Activated naive CD4-positive, alpha-beta T cell treated with anti-CD3 and anti-CD28 coated beads, Interleukin-2, amount 10 ng/mL, durations not matched to agents 7 days and 5 days (primary cell): ENCODE measurements around the gene CDH23.

Experiments used
- CTCF ChIA-PET: fragments of 350-600 bp; sonication (Branson Sonifier 250); formaldehyde crosslinking; loops from one replicate; lab custom pipeline; 2021; ENCODE audit warnings: antibody characterized with exemption; lab: Charles Lee
- DNase-seq: peaks from one replicate; pipeline ENCODE4 v3.0.0-alpha.2; 2020
- H3K27ac Mint-ChIP-seq: one replicate; pipeline ENCODE4 v1.8.0; 2021; ENCODE audit warnings: mild to moderate bottlenecking, moderate library complexity, mixed read lengths
- H3K27me3 Mint-ChIP-seq: one replicate; pipeline ENCODE4 v1.8.0; 2021; ENCODE audit warnings: mild to moderate bottlenecking, mixed read lengths
- H3K36me3 Mint-ChIP-seq: one replicate; pipeline ENCODE4 v1.8.0; 2021; ENCODE audit warnings: mixed read lengths
- H3K4me1 Mint-ChIP-seq: one replicate; pipeline ENCODE4 v1.8.0; 2021; ENCODE audit warnings: mixed read lengths
- H3K4me3 Mint-ChIP-seq: one replicate; pipeline ENCODE4 v1.8.0; 2021; ENCODE audit warnings: mild to moderate bottlenecking, moderate library complexity, mixed read lengths
- H3K9me3 Mint-ChIP-seq: one replicate; pipeline ENCODE4 v1.8.0; 2021; ENCODE audit warnings: mixed read lengths

Gene CDH23

GRCh38 chr10:71753091-71753959 is 356.6 kb downstream of the CDH23 start:
- Mint-ChIP-seq H3K9me3 (no peaks in the 10 kb centered on the region), H3K4me1 (peaks cover 98% of the 10 kb centered on the region), H3K27me3 (no peaks in the 10 kb centered on the region), H3K27ac (peak overlapping the region; percentile 93), H3K36me3 (peaks cover 77% of the 10 kb centered on the region), H3K4me3 (peak overlapping the region; percentile 8)
- no peak for DNase-seq
- CTCF ChIA-PET: interaction anchor here (1.0 to 4.9 kb wide), 6 partner anchors 8 to 58 kb away, joined by 3 to 25 read pairs (median 5); partner anchors contain the start of gene VSIR

- peaks cover 97% of the 10 kb centered on the region for H3K4me1 Mint-ChIP-seq
- H3K27ac Mint-ChIP-seq: peak overlapping the region; percentile 63
- no peaks in the 10 kb centered on the region for H3K27me3 Mint-ChIP-seq
- no peak overlapping the region for H3K4me3 Mint-ChIP-seq
- DNase-seq: no peak
- CTCF ChIA-PET: interaction anchor here (1.3 to 4.9 kb wide), 2 partner anchors 13 to 29 kb away, joined by 3 to 25 read pairs; no protein-coding TSS in a partner anchor
- H3K9me3 Mint-ChIP-seq: no peaks in the 10 kb centered on the region
- H3K36me3 Mint-ChIP-seq: peaks cover 75% of the 10 kb centered on the region
Measured at GRCh38 chr10:71753960-71754505, 357.3 kb downstream of the CDH23 start.

GRCh38 chr10:71754562-71754961 is 357.8 kb downstream of the CDH23 start:
- H3K27ac Mint-ChIP-seq: peak overlapping the region; percentile 81
- no peak for DNase-seq
- peaks cover 77% of the 10 kb centered on the region for H3K36me3 Mint-ChIP-seq

GRCh38 chr10:71755179-71755879 is 358.6 kb downstream of the CDH23 start:
- no peaks in the 10 kb centered on the region for H3K9me3 Mint-ChIP-seq
- peaks cover 74% of the 10 kb centered on the region for H3K36me3 Mint-ChIP-seq
- no peak overlapping the region for H3K4me3 Mint-ChIP-seq
- no peaks in the 10 kb centered on the region for H3K27me3 Mint-ChIP-seq
- H3K27ac Mint-ChIP-seq: peak overlapping the region; percentile 97
- DNase-seq: no peak
- CTCF ChIA-PET: interaction anchor here (0.8 to 5.1 kb wide), 5 partner anchors 9 to 48 kb away, joined by 3 to 25 read pairs (median 4); no protein-coding TSS in a partner anchor
- H3K4me1 Mint-ChIP-seq: peaks cover 93% of the 10 kb centered on the region

More at GRCh38 chr10:71754562-71754961, 357.8 kb downstream of the CDH23 start:
- CTCF ChIA-PET: interaction anchor here (1.2 to 5.1 kb wide), 4 partner anchors 9 to 47 kb away, joined by 3 to 25 read pairs (median 14); no protein-coding TSS in a partner anchor
- Mint-ChIP-seq H3K4me1 (peaks cover 96% of the 10 kb centered on the region), H3K9me3 (no peaks in the 10 kb centered on the region), H3K4me3 (no peak overlapping the region), H3K27me3 (no peaks in the 10 kb centered on the region)

GRCh38 chr10:71756311-71757191 is 359.8 kb downstream of the CDH23 start:
- Mint-ChIP-seq H3K27me3 (no peaks in the 10 kb centered on the region), H3K4me3 (peak overlapping the region; percentile 61), H3K9me3 (no peaks in the 10 kb centered on the region), H3K27ac (peak overlapping the region; percentile 97), H3K4me1 (peaks cover 94% of the 10 kb centered on the region), H3K36me3 (peaks cover 76% of the 10 kb centered on the region)
- CTCF ChIA-PET: interaction anchor here (0.8 to 5.1 kb wide), 12 partner anchors 8 to 62 kb away, joined by 3 to 41 read pairs (median 7); partner anchors contain the start of gene VSIR
- DNase-seq: no peak

GRCh38 chr10:71757399-71757922 is 360.7 kb downstream of the CDH23 start:
- Mint-ChIP-seq H3K27me3 (no peaks in the 10 kb centered on the region), H3K27ac (peak overlapping the region; percentile 97), H3K9me3 (no peaks in the 10 kb centered on the region), H3K4me3 (peak overlapping the region; percentile 61), H3K36me3 (peaks cover 71% of the 10 kb centered on the region), H3K4me1 (peaks cover 93% of the 10 kb centered on the region)
- no peak for DNase-seq
- CTCF ChIA-PET: interaction anchor here (0.7 to 5.1 kb wide), 11 partner anchors 9 to 139 kb away, joined by 3 to 41 read pairs (median 7); partner anchors contain the start of gene VSIR

- no peak for DNase-seq
- CTCF ChIA-PET: interaction anchor here (1.0 to 1.3 kb wide), 2 partner anchors 9 to 12 kb away, joined by 3 to 6 read pairs; no protein-coding TSS in a partner anchor
Measured at GRCh38 chr10:71761105-71761511, 364.4 kb downstream of the CDH23 start.

GRCh38 chr10:71761541-71762113 is 364.9 kb downstream of the CDH23 start:
- peaks cover 87% of the 10 kb centered on the region for H3K4me1 Mint-ChIP-seq
- H3K27me3 Mint-ChIP-seq: no peaks in the 10 kb centered on the region
- H3K36me3 Mint-ChIP-seq: peaks cover 67% of the 10 kb centered on the region
- H3K4me3 Mint-ChIP-seq: no peak overlapping the region
- H3K27ac Mint-ChIP-seq: peak overlapping the region; percentile 70
- DNase-seq: no peak
- CTCF ChIA-PET: interaction anchor here (1.0 to 1.3 kb wide), 2 partner anchors 9 to 11 kb away, joined by 3 to 6 read pairs; no protein-coding TSS in a partner anchor
- no peaks in the 10 kb centered on the region for H3K9me3 Mint-ChIP-seq

More at GRCh38 chr10:71761105-71761511, 364.4 kb downstream of the CDH23 start:
- Mint-ChIP-seq H3K27ac (peak overlapping the region; percentile 70), H3K36me3 (peaks cover 68% of the 10 kb centered on the region), H3K9me3 (no peaks in the 10 kb centered on the region), H3K27me3 (no peaks in the 10 kb centered on the region), H3K4me3 (no peak overlapping the region), H3K4me1 (peaks cover 88% of the 10 kb centered on the region)

GRCh38 chr10:71762324-71762723 is 365.6 kb downstream of the CDH23 start:
- Mint-ChIP-seq H3K4me1 (peaks cover 87% of the 10 kb centered on the region), H3K36me3 (peaks cover 71% of the 10 kb centered on the region), H3K4me3 (no peak overlapping the region), H3K27ac (no peak overlapping the region), H3K27me3 (no peaks in the 10 kb centered on the region), H3K9me3 (no peaks in the 10 kb centered on the region)
- CTCF ChIA-PET: interaction anchor here (1.3 to 3.0 kb wide), 4 partner anchors 10 to 65 kb away, joined by 4 to 15 read pairs (median 6); partner anchors contain the start of gene VSIR
- DNase-seq: no peak

GRCh38 chr10:71763352-71764127 is 366.8 kb downstream of the CDH23 start:
- peaks cover 68% of the 10 kb centered on the region for H3K36me3 Mint-ChIP-seq
- DNase-seq: no peak
- H3K9me3 Mint-ChIP-seq: no peaks in the 10 kb centered on the region
- CTCF ChIA-PET: interaction anchor here (0.7 to 3.0 kb wide), 5 partner anchors 10 to 99 kb away, joined by 3 to 15 read pairs (median 4); partner anchors contain the start of gene VSIR
- H3K27me3 Mint-ChIP-seq: no peaks in the 10 kb centered on the region
- peaks cover 87% of the 10 kb centered on the region for H3K4me1 Mint-ChIP-seq
- H3K27ac Mint-ChIP-seq: peak overlapping the region; percentile 11
- no peak overlapping the region for H3K4me3 Mint-ChIP-seq

- no peak overlapping the region for H3K4me3 Mint-ChIP-seq
- peak overlapping the region; percentile 79 for H3K27ac Mint-ChIP-seq
- DNase-seq: no peak
- H3K36me3 Mint-ChIP-seq: peaks cover 71% of the 10 kb centered on the region
- no peaks in the 10 kb centered on the region for H3K9me3 Mint-ChIP-seq
- CTCF ChIA-PET: interaction anchor here (1.1 to 4.3 kb wide), 4 partner anchors 8 to 59 kb away, joined by 3 to 25 read pairs (median 9); partner anchors contain the start of gene VSIR
- H3K27me3 Mint-ChIP-seq: no peaks in the 10 kb centered on the region
- peaks cover 89% of the 10 kb centered on the region for H3K4me1 Mint-ChIP-seq
Measured at GRCh38 chr10:71765176-71765904, 368.6 kb downstream of the CDH23 start.
